Panc1 (cell line): ENCODE results near the gene HOXA5.

ENCODE experiments used
- POLR2AphosphoS5 ChIP-seq: IDR thresholded peaks from 2 replicates; pipeline ENCODE4 v1.6.1; 2012; ENCODE audit warnings: mild to moderate bottlenecking, low read depth, low read length, moderate library complexity
- SIN3A ChIP-seq: IDR thresholded peaks from 2 replicates; pipeline ENCODE4 v1.6.1; 2012; ENCODE audit warnings: low read depth, mild to moderate bottlenecking, low read length, moderate library complexity, borderline replicate concordance; ENCODE audit not compliant: insufficient read depth
- TCF7L2 ChIP-seq: IDR thresholded peaks from 2 replicates; pipeline ENCODE4 v1.6.1; 2011; ENCODE audit warnings: mild to moderate bottlenecking, low read depth, low read length, inconsistent platforms
- TF ChIP-seq, protein P1 (sequence below): fragments of 450-650 bp; IDR thresholded peaks from 2 replicates; pipeline ENCODE4 v1.5.1; 2017; ENCODE audit warnings: mild to moderate bottlenecking
- TF ChIP-seq, protein P2 (sequence below), 2 experiments: IDR thresholded peaks; 2 replicates each; pipeline ENCODE4 v1.6.1; 2011 to 2012; ENCODE audit warnings: low read depth in 2 of 2, control low read depth in 1 of 2, low read length in 1 of 2, mild to moderate bottlenecking in 1 of 2, moderate library complexity in 1 of 2; ENCODE audit not compliant: insufficient read depth in 1 of 2

DNA sequence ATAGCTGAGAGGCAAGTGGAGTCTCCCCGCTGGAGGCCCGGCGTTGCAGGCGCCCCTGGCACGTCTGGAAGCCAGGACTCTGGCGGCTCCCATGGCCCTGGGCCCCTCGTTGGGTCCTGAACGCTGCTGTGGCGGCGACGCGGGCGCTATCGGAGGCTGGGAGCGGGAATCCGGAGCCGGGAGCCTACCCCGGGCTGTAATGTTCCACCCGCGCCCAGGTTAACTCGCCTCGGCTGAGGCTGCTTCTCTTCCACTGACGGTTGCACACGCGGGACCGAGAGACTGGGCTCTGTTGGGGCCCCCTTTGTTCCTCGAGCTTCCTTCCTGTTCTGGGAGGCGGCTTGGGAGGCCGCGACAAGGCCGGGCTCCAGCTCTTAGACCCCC, 1.3 kb upstream of the HOXA5 start:
- TF ChIP-seq, protein P1, sequence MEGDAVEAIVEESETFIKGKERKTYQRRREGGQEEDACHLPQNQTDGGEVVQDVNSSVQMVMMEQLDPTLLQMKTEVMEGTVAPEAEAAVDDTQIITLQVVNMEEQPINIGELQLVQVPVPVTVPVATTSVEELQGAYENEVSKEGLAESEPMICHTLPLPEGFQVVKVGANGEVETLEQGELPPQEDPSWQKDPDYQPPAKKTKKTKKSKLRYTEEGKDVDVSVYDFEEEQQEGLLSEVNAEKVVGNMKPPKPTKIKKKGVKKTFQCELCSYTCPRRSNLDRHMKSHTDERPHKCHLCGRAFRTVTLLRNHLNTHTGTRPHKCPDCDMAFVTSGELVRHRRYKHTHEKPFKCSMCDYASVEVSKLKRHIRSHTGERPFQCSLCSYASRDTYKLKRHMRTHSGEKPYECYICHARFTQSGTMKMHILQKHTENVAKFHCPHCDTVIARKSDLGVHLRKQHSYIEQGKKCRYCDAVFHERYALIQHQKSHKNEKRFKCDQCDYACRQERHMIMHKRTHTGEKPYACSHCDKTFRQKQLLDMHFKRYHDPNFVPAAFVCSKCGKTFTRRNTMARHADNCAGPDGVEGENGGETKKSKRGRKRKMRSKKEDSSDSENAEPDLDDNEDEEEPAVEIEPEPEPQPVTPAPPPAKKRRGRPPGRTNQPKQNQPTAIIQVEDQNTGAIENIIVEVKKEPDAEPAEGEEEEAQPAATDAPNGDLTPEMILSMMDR: no peak
- TF ChIP-seq POLR2AphosphoS5 (no peak), TCF7L2 (no peak), SIN3A (no peak)
- TF ChIP-seq, protein P2, sequence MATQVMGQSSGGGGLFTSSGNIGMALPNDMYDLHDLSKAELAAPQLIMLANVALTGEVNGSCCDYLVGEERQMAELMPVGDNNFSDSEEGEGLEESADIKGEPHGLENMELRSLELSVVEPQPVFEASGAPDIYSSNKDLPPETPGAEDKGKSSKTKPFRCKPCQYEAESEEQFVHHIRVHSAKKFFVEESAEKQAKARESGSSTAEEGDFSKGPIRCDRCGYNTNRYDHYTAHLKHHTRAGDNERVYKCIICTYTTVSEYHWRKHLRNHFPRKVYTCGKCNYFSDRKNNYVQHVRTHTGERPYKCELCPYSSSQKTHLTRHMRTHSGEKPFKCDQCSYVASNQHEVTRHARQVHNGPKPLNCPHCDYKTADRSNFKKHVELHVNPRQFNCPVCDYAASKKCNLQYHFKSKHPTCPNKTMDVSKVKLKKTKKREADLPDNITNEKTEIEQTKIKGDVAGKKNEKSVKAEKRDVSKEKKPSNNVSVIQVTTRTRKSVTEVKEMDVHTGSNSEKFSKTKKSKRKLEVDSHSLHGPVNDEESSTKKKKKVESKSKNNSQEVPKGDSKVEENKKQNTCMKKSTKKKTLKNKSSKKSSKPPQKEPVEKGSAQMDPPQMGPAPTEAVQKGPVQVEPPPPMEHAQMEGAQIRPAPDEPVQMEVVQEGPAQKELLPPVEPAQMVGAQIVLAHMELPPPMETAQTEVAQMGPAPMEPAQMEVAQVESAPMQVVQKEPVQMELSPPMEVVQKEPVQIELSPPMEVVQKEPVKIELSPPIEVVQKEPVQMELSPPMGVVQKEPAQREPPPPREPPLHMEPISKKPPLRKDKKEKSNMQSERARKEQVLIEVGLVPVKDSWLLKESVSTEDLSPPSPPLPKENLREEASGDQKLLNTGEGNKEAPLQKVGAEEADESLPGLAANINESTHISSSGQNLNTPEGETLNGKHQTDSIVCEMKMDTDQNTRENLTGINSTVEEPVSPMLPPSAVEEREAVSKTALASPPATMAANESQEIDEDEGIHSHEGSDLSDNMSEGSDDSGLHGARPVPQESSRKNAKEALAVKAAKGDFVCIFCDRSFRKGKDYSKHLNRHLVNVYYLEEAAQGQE (IDR thresholded peaks at IDR 0.05; ENCODE audit: insufficient read depth in 1 of 2, low read depth in 2 of 2, low read length in 1 of 2): no peak
